ENCODE measurements around the gene CCT7.

Gene CCT7

GRCh38 chr2:73292316-73292905 lies 58.3 kb downstream of the CCT7 start:
- in situ Hi-C loops (cut with MboI; ENCODE audit: low sequenced_read_pairs): no loop called here

DNA sequence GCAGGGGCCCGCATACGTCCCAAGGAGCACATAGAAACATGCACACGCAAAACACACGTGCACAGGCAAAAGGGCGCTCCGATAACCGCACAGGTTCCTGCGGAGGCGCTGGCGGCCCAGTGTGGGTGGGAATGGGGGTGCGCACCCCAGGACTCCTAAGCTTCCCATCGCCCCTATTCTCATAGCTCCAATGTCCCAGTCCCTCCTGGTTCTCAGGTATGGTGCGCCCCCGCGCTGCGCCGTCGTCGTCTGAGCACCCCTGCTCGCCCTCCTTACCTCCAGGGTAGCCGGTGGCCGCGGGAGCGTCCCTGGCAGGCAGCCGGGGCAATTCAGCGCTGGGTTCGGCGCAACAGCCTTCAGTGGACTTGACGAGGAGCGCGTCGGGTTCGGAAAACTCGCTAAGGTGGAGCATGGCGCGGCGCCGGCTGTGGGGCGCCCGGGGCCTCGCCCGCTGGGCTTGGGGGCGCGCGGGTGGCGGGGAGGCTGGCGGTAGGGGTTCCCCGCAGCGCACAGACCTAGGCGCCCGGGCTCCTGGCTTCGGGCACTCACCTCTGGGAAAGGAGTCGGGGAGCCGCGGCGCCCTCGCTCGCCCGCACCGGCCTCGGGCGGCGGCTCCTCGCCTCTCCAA lies 58.9 kb downstream of the CCT7 start:
- in situ Hi-C loops (cut with MboI; ENCODE audit: low sequenced_read_pairs): no loop called here

DNA sequence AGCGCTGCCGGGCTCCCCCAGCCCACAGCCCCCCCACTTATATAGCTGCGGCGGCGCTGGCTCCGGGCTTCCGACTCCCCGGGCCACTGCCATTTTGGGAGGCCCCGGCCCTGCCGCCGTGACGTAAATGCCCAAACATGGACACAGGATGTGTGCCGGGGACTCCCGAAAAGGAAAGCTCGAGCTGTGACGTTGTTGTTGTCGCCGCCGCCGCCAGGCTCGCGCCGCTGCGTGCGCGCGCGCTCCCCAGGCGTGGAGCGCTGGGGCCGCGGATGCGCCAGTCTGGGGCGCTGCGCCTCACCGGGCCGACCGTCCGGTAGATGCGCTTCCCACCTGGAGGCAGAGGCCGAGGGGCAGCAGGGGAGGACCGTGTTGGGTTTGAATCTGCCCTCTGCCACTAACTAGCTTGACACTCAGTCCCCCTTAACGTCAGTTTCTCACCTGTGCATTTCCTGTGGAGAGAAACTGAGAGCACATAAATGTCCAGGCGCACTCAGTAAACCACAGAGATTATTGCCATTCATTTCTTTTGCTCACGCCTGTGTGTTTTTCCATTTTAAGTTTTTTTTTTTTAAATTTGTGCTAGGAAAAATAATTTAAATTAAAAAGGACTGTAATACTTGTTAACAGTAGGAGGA lies 59.5 kb downstream of the CCT7 start, which contains the start of gene EGR4:
TSS of gene EGR4 (minus strand) at position 15 of the 638 bp plus-strand sequence. CDS start 231 bp downstream, outside the sequence.
- in situ Hi-C loops (cut with MboI; ENCODE audit: low sequenced_read_pairs): no loop called here

DNA sequence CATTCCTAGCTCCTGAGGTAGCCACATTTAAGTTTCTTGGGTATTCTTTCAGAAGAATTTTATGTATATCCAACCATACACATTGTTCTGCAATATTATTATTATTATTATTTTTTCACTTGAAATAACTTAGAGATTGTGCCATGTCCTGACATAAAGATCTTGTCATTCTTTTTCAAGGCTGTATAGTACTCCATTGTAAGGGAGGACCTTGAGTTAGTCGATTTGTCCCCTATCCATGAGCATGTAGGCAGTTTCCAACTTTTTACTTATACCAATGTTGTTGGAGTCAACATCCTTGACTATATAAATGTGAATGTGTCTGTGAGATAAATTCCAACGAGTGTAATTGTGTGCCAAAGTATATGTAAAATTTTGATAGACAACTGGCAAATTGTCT lies 60.1 kb downstream of the CCT7 start:
- in situ Hi-C loops (cut with MboI; ENCODE audit: low sequenced_read_pairs): no loop called here

GRCh38 chr2:73295751-73296400 lies 61.8 kb downstream of the CCT7 start:
- in situ Hi-C loops (cut with MboI; ENCODE audit: low sequenced_read_pairs): no loop called here

- in situ Hi-C loops (cut with MboI; ENCODE audit: low sequenced_read_pairs): no loop called here
These were observed 63.0 kb downstream of the CCT7 start for GRCh38 chr2:73297151-73297559.

- in situ Hi-C loops (cut with MboI; ENCODE audit: low sequenced_read_pairs): no loop called here
These were observed 63.5 kb downstream of the CCT7 start for GRCh38 chr2:73297586-73297985.

DNA sequence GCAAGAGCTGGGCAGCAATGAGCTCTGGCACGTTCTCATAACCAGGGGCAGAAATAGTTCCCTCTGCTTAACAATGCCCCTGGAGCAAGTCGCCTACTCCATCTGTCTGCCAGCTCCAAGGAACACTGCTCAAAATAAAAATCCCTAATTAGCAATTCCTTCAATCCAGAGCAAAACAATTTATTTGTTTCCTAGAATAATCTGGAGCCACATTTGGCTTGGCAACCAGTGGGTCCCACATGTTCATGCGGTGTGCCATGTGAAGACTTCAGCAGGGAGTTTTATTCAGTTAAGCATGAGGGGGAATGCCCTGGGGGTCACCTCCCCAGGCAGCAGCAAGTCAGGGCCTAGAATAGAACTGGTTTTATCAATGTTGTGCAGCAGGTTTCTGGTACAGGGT lies 66.8 kb downstream of the CCT7 start:
- in situ Hi-C loops (cut with MboI; ENCODE audit: low sequenced_read_pairs): no loop called here

DNA sequence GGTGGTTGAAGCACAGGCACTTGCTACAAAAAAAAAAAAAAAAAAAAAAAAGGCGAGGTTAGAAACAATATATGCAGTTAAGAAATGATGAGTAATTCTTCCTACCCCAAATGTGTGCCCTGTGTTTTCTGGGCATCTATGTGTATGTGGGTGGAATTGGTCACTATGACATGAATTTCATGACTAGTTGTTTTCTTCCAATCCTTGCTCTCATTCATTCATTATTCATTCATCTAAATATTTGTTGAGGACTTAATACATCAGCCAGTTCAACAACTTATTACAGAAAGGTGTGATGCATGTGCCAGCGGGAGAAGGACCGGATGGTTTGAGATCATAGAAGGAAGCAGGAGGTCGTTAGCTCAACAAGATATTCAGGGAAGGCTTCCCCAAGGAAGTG lies 67.5 kb downstream of the CCT7 start:
- in situ Hi-C loops (cut with MboI; ENCODE audit: low sequenced_read_pairs): no loop called here

Data from HL-60/S4 treated with retinoic acid at 250 ng/mL for 4 days and 3 days (cell line).